ENCODE measurements around the gene ZKSCAN7. TPM values are rescaled to one million over a fixed set of nuclear protein-coding genes. Genes with fewer than 3 reads are reported as not detected.

ZKSCAN7 gene
- total and polyA plus RNA-seq, 2 experiments from 2014 or later: 4.7 to 17.8 TPM

Other genes starting within 250 kb of the ZKSCAN7 start
- gene TCAIM, start 216.4 kb upstream of the ZKSCAN7 start, total RNA-seq (2014; rRNA removed; shearing (Covaris generic)): 26.0 and 35.0 TPM in 2 replicates
- gene TCAIM, start 216.4 kb upstream of the ZKSCAN7 start, polyA plus RNA-seq (2016; fragmentation: Nextera tagmentation; extraction: Ambion mirVana): 9.8 and 10.3 TPM in 2 replicates
- gene ZNF445, start 77.5 kb upstream of the ZKSCAN7 start, total RNA-seq (2014; rRNA removed; shearing (Covaris generic)): 16.5 and 16.6 TPM in 2 replicates
- 2.7 TPM in 2 replicates for gene ZNF445, start 77.5 kb upstream of the ZKSCAN7 start, polyA plus RNA-seq (2016; fragmentation: Nextera tagmentation; extraction: Ambion mirVana)
- 6.1 and 10.1 TPM in 2 replicates for gene ZNF660, start 29.8 kb downstream of the ZKSCAN7 start, total RNA-seq (2014; rRNA removed; shearing (Covaris generic))
- gene ZNF660, start 29.8 kb downstream of the ZKSCAN7 start, polyA plus RNA-seq (2016; fragmentation: Nextera tagmentation; extraction: Ambion mirVana): 5.4 and 5.9 TPM in 2 replicates
- 15.1 and 18.9 TPM in 2 replicates for gene ZNF197, start 69.8 kb downstream of the ZKSCAN7 start, total RNA-seq (2014; rRNA removed; shearing (Covaris generic))
- 5.6 and 5.9 TPM in 2 replicates for gene ZNF197, start 69.8 kb downstream of the ZKSCAN7 start, polyA plus RNA-seq (2016; fragmentation: Nextera tagmentation; extraction: Ambion mirVana)
- gene ZNF35, start 93.5 kb downstream of the ZKSCAN7 start, total RNA-seq (2014; rRNA removed; shearing (Covaris generic)): 20.9 and 26.2 TPM in 2 replicates
- gene ZNF35, start 93.5 kb downstream of the ZKSCAN7 start, polyA plus RNA-seq (2016; fragmentation: Nextera tagmentation; extraction: Ambion mirVana): 18.5 and 19.2 TPM in 2 replicates
- 3.2 and 4.7 TPM in 2 replicates for gene ZNF502, start 157.5 kb downstream of the ZKSCAN7 start, total RNA-seq (2014; rRNA removed; shearing (Covaris generic))
- gene ZNF502, start 157.5 kb downstream of the ZKSCAN7 start, polyA plus RNA-seq (2016; fragmentation: Nextera tagmentation; extraction: Ambion mirVana): 1.7 and 2.9 TPM in 2 replicates
- 6.6 and 8.0 TPM in 2 replicates for gene ZNF501, start 174.4 kb downstream of the ZKSCAN7 start, total RNA-seq (2014; rRNA removed; shearing (Covaris generic))
- 3.3 and 4.2 TPM in 2 replicates for gene ZNF501, start 174.4 kb downstream of the ZKSCAN7 start, polyA plus RNA-seq (2016; fragmentation: Nextera tagmentation; extraction: Ambion mirVana)
- gene KIAA1143, start 206.4 kb downstream of the ZKSCAN7 start, total RNA-seq (2014; rRNA removed; shearing (Covaris generic)): 48.1 and 49.2 TPM in 2 replicates
- gene KIAA1143, start 206.4 kb downstream of the ZKSCAN7 start, polyA plus RNA-seq (2016; fragmentation: Nextera tagmentation; extraction: Ambion mirVana): 63.9 and 75.4 TPM in 2 replicates
- gene KIF15, start 206.6 kb downstream of the ZKSCAN7 start, total RNA-seq (2014; rRNA removed; shearing (Covaris generic)): 21.2 and 26.2 TPM in 2 replicates
- gene KIF15, start 206.6 kb downstream of the ZKSCAN7 start, polyA plus RNA-seq (2016; fragmentation: Nextera tagmentation; extraction: Ambion mirVana): 21.8 and 25.8 TPM in 2 replicates